ENCODE measurements around the gene RTKN2.

DNA sequence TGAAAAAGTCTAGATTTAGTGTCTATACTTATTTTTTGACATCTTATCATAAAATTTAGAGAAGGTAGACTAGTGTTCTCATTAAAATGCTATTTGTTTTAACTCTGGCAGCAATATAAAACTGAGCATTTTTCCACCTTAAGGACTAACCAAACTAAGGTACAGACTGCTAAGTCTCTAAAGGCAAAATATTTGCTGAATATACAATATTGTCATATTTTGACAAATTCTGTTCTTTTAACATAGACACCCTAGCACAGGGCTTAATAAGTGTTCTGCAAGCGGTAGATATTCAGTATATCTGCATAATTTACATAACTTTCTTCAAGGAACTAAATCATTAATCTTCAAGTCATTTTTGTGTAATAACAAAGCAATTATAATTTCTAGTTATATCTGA is 8.6 kb downstream of the RTKN2 start:
- TF ChIP-seq, protein P1, sequence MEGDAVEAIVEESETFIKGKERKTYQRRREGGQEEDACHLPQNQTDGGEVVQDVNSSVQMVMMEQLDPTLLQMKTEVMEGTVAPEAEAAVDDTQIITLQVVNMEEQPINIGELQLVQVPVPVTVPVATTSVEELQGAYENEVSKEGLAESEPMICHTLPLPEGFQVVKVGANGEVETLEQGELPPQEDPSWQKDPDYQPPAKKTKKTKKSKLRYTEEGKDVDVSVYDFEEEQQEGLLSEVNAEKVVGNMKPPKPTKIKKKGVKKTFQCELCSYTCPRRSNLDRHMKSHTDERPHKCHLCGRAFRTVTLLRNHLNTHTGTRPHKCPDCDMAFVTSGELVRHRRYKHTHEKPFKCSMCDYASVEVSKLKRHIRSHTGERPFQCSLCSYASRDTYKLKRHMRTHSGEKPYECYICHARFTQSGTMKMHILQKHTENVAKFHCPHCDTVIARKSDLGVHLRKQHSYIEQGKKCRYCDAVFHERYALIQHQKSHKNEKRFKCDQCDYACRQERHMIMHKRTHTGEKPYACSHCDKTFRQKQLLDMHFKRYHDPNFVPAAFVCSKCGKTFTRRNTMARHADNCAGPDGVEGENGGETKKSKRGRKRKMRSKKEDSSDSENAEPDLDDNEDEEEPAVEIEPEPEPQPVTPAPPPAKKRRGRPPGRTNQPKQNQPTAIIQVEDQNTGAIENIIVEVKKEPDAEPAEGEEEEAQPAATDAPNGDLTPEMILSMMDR (IDR thresholded peaks at IDR 0.05) = no peak
- TF ChIP-seq POLR2A (IDR thresholded peaks at IDR 0.05) = no peak
